HG03378 (cell line): ENCODE results near the gene OIP5.
"Not testable (repeated sequence)": the region's sequence is repeated elsewhere in the genome, so short reads cannot be mapped to it uniquely, and the experiment has no call there.

Experiments
- ATAC-seq: cut with Tn5 transposase; IDR thresholded peaks from one replicate; pipeline ENCODE4 v1.9.1; 2021; ENCODE audit warnings: mild to moderate bottlenecking, moderate library complexity; ENCODE audit not compliant: unreplicated experiment

Gene OIP5

DNA sequence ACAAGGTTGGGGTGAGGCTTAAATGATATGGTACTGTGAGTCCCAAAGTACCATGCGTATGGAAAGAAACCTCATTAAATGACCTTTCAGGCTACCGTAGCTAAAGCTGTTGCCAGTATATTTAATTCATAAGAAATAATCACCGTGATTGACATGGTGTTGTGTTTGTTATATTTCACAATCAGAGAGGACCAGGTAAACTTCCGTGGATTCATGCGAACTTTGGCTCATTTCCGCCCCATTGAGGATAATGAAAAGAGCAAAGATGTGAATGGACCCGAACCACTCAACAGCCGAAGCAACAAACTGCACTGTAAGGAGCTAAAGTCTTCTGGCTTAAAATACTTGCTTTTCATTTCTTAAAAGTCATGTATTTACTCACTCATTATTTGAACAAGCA lies 69.8 kb downstream of the OIP5 start:
- no peak for ATAC-seq

DNA sequence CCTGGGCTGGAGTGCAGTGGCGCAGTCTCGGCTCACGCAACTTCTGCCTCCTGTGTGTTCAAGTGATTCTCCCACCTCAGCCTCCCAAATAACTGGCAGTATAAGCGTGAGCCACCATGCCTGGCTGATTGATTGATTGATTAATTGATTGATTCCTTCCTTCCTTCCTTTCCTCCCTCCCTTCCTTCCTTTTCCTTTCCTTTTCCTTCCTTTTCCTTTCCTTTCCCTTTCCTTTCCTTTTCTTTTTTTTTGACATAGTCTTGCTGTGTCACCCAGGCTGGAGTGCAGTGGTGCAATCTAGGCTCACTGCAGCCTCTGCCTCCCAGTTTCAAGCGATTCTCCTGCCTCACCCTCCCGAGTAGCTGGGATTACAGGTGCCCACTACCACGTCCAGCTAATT lies 71.5 kb downstream of the OIP5 start:
- ATAC-seq = not testable (repeated sequence)

DNA sequence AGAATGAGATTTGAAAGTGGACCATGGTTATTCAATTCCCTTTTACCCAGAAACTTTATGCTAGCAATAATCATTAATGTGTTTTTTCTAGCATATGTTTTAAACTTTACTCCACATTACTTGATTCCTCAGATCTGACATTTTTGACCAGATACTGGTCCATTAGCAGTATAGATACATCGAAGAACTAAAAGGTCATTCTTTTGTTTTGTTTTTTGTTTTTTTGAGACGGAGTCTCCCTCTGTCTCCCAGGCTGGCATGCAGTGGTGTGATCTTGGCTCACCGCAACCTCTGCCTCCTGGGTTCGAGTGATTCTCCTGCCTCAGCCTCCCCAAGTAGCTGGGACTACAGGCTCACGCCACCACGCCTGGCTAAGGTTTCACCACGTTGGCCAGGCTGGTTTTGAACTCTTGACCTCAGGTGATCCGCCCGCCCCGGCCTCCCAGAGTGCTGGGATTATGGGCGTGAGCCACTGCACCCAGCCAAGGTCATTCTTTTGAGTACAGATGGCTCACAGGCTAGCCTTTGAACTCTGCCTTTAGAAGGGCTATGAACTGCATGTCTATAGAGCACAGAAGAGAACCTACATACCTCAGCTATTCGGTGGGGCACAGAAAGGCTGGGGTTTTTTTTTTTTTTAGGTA lies 72.7 kb downstream of the OIP5 start:
- no peak for ATAC-seq
